GM23248 (cell line): ENCODE data around the gene SERPINA6.

Experiments used
- EZH2 ChIP-seq: fragments of 200-600 bp; sonication (generic); IDR thresholded peaks from 2 replicates; pipeline ENCODE4 v1.6.1; 2018; ENCODE audit warnings: antibody characterized with exemption, mild to moderate bottlenecking; ENCODE audit not compliant: insufficient read depth, poor library complexity, severe bottlenecking
- EZH2phosphoT487 ChIP-seq: fragments of 200-600 bp; sonication (generic); IDR thresholded peaks from 2 replicates; pipeline ENCODE4 v1.6.1; 2018; ENCODE audit warnings: antibody characterized with exemption, moderate library complexity, mild to moderate bottlenecking, low read depth; ENCODE audit not compliant: insufficient read depth

- TF ChIP-seq EZH2 (no peak), EZH2phosphoT487 (no peak)
Observed at GRCh38 chr14:94364964-94365363, 41.8 kb upstream of the SERPINA6 start.
